WTC11 (cell line): ENCODE results near the gene ADAP1. TPM values are rescaled to one million over a fixed set of nuclear protein-coding genes. Genes with fewer than 3 reads are reported as not detected.
A peak's percentile ranks its signal among the peaks of the same experiment; 100 is the strongest.
"Not testable (repeated sequence)": the region's sequence is repeated elsewhere in the genome, so short reads cannot be mapped to it uniquely, and the experiment has no call there.

Source experiments
- ATAC-seq: fragments of 200-7000 bp; cut with Tn5 transposase; 2 replicates; pipeline ENCODE4 v1.10.0; 2021; ENCODE audit warnings: mild to moderate bottlenecking, moderate library complexity
- CTCF ChIA-PET: fragments of 300-600 bp; sonication (Branson Sonifier 250); formaldehyde crosslinking; loops from one replicate; lab custom pipeline; 2021; ENCODE audit warnings: antibody characterized with exemption; lab: Charles Lee
- POLR2A ChIA-PET: fragments of 350-600 bp; sonication (Branson Sonifier 250); formaldehyde crosslinking; loops from one replicate; lab custom pipeline; 2021; ENCODE audit warnings: antibody characterized with exemption; lab: Charles Lee
- DNase-seq: peaks from one replicate; pipeline ENCODE4 v3.0.0; 2021; ENCODE audit warnings: low spot score
- H3K27ac Mint-ChIP-seq: 2 replicates; pipeline ENCODE4 v1.8.0; 2021; ENCODE audit warnings: mixed read lengths
- H3K27me3 Mint-ChIP-seq: 2 replicates; pipeline ENCODE4 v1.8.0; 2021; ENCODE audit warnings: low read depth, mild to moderate bottlenecking, moderate library complexity, mixed read lengths
- H3K36me3 Mint-ChIP-seq: 2 replicates; pipeline ENCODE4 v1.8.0; 2021; ENCODE audit warnings: mixed read lengths
- H3K4me1 Mint-ChIP-seq: 2 replicates; pipeline ENCODE4 v1.8.0; 2022; ENCODE audit warnings: mixed read lengths
- H3K4me3 Mint-ChIP-seq: 2 replicates; pipeline ENCODE4 v1.8.0; 2021; ENCODE audit warnings: mild to moderate bottlenecking, moderate library complexity, mixed read lengths
- H3K9me3 Mint-ChIP-seq: 2 replicates; pipeline ENCODE4 v1.8.0; 2021; ENCODE audit warnings: mixed read lengths
- CBFB ChIP-seq: sonication (generic); formaldehyde crosslinking; IDR thresholded peaks from 2 replicates; pipeline ENCODE4 v1.8.1; 2022; ENCODE audit warnings: mild to moderate bottlenecking, low read depth, missing genetic modification reagents
- ETV6 ChIP-seq: sonication (generic); formaldehyde crosslinking; IDR thresholded peaks from 2 replicates; pipeline ENCODE4 v1.8.1; 2022; ENCODE audit warnings: mild to moderate bottlenecking, missing genetic modification reagents
- FOXP1 ChIP-seq: sonication (generic); formaldehyde crosslinking; IDR thresholded peaks from 2 replicates; pipeline ENCODE4 v1.8.0; 2022; ENCODE audit warnings: missing genetic modification reagents, mild to moderate bottlenecking, moderate library complexity, borderline replicate concordance
- HMGXB4 ChIP-seq: sonication (generic); formaldehyde crosslinking; IDR thresholded peaks from 2 replicates; pipeline ENCODE4 v1.8.1; 2023; ENCODE audit warnings: mild to moderate bottlenecking, moderate library complexity, missing genetic modification reagents
- MAX ChIP-seq: sonication (generic); formaldehyde crosslinking; IDR thresholded peaks from 2 replicates; pipeline ENCODE4 v1.8.0; 2022; ENCODE audit warnings: mild to moderate bottlenecking, missing genetic modification reagents
- RELA ChIP-seq: sonication (generic); formaldehyde crosslinking; IDR thresholded peaks from 2 replicates; pipeline ENCODE4 v1.8.1; 2022; ENCODE audit warnings: missing genetic modification reagents, mild to moderate bottlenecking, borderline replicate concordance
- SP1 ChIP-seq: sonication (generic); formaldehyde crosslinking; conservative IDR thresholded peaks from 2 replicates; pipeline ENCODE4 v1.8.1; 2022; ENCODE audit warnings: missing genetic modification reagents
- ZNF121 ChIP-seq: sonication (generic); formaldehyde crosslinking; IDR thresholded peaks from 2 replicates; pipeline ENCODE4 v1.8.0; 2023; ENCODE audit warnings: missing genetic modification reagents
- ZNF263 ChIP-seq: sonication (generic); formaldehyde crosslinking; IDR thresholded peaks from 2 replicates; pipeline ENCODE4 v1.8.1; 2022; ENCODE audit warnings: low read depth, mild to moderate bottlenecking, moderate library complexity, missing genetic modification reagents
- ZNF423 ChIP-seq: fragments of 250-450 bp; sonication (Bioruptor Pico); IDR thresholded peaks from 2 replicates; pipeline ENCODE4 v2.1.2; 2022; ENCODE audit warnings: mild to moderate bottlenecking, moderate library complexity
- total RNA-seq: library from RNA; stranded (reverse); gene quantifications from 3 replicates; pipeline ENCODE4 v1.2.3, GENCODE V29; 2021
- TF ChIP-seq, protein P1 (sequence below): fragments of 200-600 bp; IDR thresholded peaks from 2 replicates; pipeline ENCODE4 v1.8.0; 2022; ENCODE audit warnings: antibody characterized with exemption
- TF ChIP-seq, protein P2 (sequence below): sonication (generic); formaldehyde crosslinking; IDR thresholded peaks from 2 replicates; pipeline ENCODE4 v1.8.1; 2022; ENCODE audit warnings: low read depth, mild to moderate bottlenecking, moderate library complexity, missing genetic modification reagents, borderline replicate concordance
- TF ChIP-seq, protein P3 (sequence below): sonication (generic); formaldehyde crosslinking; IDR thresholded peaks from 2 replicates; pipeline ENCODE4 v1.8.1; 2023; ENCODE audit warnings: mild to moderate bottlenecking, missing genetic modification reagents

Gene ADAP1
- total RNA-seq, 1 experiment from 2014 or later, result 4.3 TPM

DNA sequence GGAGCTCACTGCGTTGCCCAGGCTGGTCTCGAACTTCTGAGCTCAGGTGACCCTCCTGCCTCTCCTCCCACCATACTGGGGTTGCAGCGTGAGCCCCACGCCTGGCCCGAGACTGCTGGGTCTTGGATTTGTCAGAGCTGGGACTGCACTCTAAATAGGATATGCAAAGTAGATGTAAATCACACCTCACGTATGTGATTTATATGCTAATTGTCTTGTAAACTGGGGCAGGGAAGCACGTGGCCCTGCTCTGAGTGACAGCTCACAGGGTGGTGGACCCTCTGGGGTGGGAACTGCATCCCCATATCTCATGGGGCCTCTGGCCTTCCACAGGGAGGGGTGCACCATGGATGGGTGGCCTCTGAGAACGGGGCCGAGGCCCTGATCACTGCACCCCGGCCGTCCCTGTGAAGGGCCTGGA lies 44.0 kb downstream of the ADAP1 start:
- CTCF ChIA-PET, result interaction anchor here (0.7 to 2.2 kb wide), 8 partner anchors 9 to 272 kb away, joined by 3 to 8 read pairs (median 4); no protein-coding TSS in a partner anchor
- POLR2A ChIA-PET, result interaction anchor here (1.3 kb wide), 1 partner anchor 35 kb away, joined by 3 read pairs; no protein-coding TSS in a partner anchor
- H3K36me3 Mint-ChIP-seq, result no peaks in the 10 kb centered on the region
- peaks cover 5% of the 10 kb centered on the region for H3K27me3 Mint-ChIP-seq
- H3K9me3 Mint-ChIP-seq, result no peaks in the 10 kb centered on the region
- 0 out of 2 replicates have a peak, but pooled peaks cover 4% of the 10 kb centered on the region for H3K4me1 Mint-ChIP-seq
- DNase-seq, result no peak
- no peak for ATAC-seq
- no peak overlapping the region for H3K27ac Mint-ChIP-seq
- TF ChIP-seq CBFB (CRISPR knock-in tag) (no peak), ZNF121 (CRISPR knock-in tag) (0 out of 2 replicates have a peak, but pooled peaks have one; percentile 36)
- 0 out of 2 replicates have a peak overlapping the region, but pooled peaks have one; percentile 29 for H3K4me3 Mint-ChIP-seq

GRCh38 chr7:909358-910329 lies 44.8 kb downstream of the ADAP1 start:
- ATAC-seq, result peak; percentile 11; the same call in 1 of the 2 replicates
- CTCF ChIA-PET, result interaction anchor here (0.6 to 2.2 kb wide), 17 partner anchors 8 to 273 kb away, joined by 3 to 9 read pairs (median 3); no protein-coding TSS in a partner anchor
- Mint-ChIP-seq H3K9me3 (no peaks in the 10 kb centered on the region), H3K4me1 (0 out of 2 replicates have a peak, but pooled peaks cover 4% of the 10 kb centered on the region), H3K36me3 (no peaks in the 10 kb centered on the region), H3K4me3 (no peak overlapping the region), H3K27me3 (peaks cover 12% of the 10 kb centered on the region)
- POLR2A ChIA-PET, result interaction anchor here (1.3 kb wide), 2 partner anchors 36 to 84 kb away, joined by 3 read pairs; no protein-coding TSS in a partner anchor
- no peak for DNase-seq
- TF ChIP-seq ZNF263, result 0 out of 2 replicates have a peak, but pooled peaks have one; percentile 25
- TF ChIP-seq MAX (CRISPR knock-in tag), result no peak
- TF ChIP-seq, all 79 proteins: peak for 1
- no peak overlapping the region for H3K27ac Mint-ChIP-seq

DNA sequence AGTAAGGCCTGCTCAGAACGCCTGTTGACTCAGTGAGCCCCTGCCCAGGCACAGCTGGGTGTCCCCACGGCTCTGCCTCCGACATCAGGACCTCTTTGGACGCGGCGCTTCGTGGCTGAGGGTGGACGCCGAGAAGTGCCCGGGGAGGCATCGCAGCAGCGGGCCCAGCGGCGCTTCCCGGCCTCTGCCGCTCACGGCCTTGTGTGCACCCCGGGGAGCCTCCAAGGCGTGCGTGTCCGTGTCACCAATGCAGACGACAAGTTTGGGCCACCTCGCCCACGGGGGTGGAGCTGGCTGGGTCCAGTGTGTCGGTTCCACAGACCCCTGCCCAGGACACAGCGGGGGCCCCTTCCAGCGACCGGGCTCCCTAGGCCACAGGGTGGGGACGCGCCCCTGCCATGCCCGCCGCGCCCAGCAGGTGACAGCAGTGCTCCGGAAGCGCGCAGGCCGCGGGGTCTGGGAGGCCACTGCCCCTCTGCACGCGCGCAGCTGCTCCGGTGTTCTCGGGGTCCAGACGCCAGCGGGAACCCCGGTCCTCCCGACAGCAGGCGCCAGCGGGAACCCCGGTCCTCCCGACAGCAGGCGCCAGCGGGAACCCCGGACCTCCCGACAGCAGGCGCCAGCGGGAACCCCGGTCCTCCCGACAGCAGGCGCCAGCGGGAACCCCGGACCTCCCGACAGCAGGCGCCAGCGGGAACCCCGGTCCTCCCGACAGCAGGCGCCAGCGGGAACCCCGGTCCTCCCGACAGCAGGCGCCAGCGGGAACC lies 45.7 kb downstream of the ADAP1 start:
- H3K4me1 Mint-ChIP-seq, H3K36me3 Mint-ChIP-seq, H3K9me3 Mint-ChIP-seq, H3K27ac Mint-ChIP-seq, H3K4me3 Mint-ChIP-seq: not testable (repeated sequence)
- ChIA-PET POLR2A (interaction anchor here (0.6 to 1.3 kb wide), 3 partner anchors 43 to 226 kb away, joined by 3 read pairs; no protein-coding TSS in a partner anchor), CTCF (interaction anchor here (0.6 to 1.7 kb wide), 13 partner anchors 14 to 215 kb away, joined by 3 to 9 read pairs (median 3); no protein-coding TSS in a partner anchor)
- H3K27me3 Mint-ChIP-seq, result peaks cover 14% of the 10 kb centered on the region
- ATAC-seq, result peak; percentile 88
- TF ChIP-seq, protein P1, sequence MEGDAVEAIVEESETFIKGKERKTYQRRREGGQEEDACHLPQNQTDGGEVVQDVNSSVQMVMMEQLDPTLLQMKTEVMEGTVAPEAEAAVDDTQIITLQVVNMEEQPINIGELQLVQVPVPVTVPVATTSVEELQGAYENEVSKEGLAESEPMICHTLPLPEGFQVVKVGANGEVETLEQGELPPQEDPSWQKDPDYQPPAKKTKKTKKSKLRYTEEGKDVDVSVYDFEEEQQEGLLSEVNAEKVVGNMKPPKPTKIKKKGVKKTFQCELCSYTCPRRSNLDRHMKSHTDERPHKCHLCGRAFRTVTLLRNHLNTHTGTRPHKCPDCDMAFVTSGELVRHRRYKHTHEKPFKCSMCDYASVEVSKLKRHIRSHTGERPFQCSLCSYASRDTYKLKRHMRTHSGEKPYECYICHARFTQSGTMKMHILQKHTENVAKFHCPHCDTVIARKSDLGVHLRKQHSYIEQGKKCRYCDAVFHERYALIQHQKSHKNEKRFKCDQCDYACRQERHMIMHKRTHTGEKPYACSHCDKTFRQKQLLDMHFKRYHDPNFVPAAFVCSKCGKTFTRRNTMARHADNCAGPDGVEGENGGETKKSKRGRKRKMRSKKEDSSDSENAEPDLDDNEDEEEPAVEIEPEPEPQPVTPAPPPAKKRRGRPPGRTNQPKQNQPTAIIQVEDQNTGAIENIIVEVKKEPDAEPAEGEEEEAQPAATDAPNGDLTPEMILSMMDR, result peak; percentile 66
- peak; percentile 70; the same call in 1 of the 2 replicates for TF ChIP-seq RELA
- TF ChIP-seq, protein P2, sequence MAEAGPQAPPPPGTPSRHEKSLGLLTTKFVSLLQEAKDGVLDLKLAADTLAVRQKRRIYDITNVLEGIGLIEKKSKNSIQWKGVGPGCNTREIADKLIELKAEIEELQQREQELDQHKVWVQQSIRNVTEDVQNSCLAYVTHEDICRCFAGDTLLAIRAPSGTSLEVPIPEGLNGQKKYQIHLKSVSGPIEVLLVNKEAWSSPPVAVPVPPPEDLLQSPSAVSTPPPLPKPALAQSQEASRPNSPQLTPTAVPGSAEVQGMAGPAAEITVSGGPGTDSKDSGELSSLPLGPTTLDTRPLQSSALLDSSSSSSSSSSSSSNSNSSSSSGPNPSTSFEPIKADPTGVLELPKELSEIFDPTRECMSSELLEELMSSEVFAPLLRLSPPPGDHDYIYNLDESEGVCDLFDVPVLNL (CRISPR knock-in tag), result peak; percentile 39; the same call in 1 of the 2 replicates
- 0 out of 2 replicates have a peak, but pooled peaks have one; percentile 19 for TF ChIP-seq HMGXB4 (CRISPR knock-in tag)
- TF ChIP-seq, protein P3, sequence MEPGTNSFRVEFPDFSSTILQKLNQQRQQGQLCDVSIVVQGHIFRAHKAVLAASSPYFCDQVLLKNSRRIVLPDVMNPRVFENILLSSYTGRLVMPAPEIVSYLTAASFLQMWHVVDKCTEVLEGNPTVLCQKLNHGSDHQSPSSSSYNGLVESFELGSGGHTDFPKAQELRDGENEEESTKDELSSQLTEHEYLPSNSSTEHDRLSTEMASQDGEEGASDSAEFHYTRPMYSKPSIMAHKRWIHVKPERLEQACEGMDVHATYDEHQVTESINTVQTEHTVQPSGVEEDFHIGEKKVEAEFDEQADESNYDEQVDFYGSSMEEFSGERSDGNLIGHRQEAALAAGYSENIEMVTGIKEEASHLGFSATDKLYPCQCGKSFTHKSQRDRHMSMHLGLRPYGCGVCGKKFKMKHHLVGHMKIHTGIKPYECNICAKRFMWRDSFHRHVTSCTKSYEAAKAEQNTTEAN (CRISPR knock-in tag), result 0 out of 2 replicates have a peak, but pooled peaks have one; percentile 30
- 0 out of 2 replicates have a peak, but pooled peaks have one; percentile 37 for TF ChIP-seq FOXP1 (CRISPR knock-in tag)
- TF ChIP-seq ZNF423 (CRISPR knock-in tag), result peak; percentile 65
- 0 out of 2 replicates have a peak, but pooled peaks have one; percentile 40 for TF ChIP-seq SP1 (CRISPR knock-in tag)
- 0 out of 2 replicates have a peak, but pooled peaks have one; percentile 31 for TF ChIP-seq ETV6 (CRISPR knock-in tag)
- DNase-seq, result peak; percentile 79
